OCI-LY1 (cell line): Measurements from ENCODE around the gene RPL22L1.
"Not testable (repeated sequence)": the region's sequence is repeated elsewhere in the genome, so short reads cannot be mapped to it uniquely, and the experiment has no call there.

Source experiments
- H2AFZ ChIP-seq: fragments of 200-600 bp; sonication (generic), shearing (Covaris generic); 2 replicates; pipeline ENCODE4 v1.6.0; 2014; ENCODE audit warnings: antibody characterized with exemption, mild to moderate bottlenecking, low read length
- H3F3A ChIP-seq: fragments of 200-600 bp; sonication (generic), shearing (Covaris generic); 2 replicates; pipeline ENCODE4 v1.6.0; 2014; ENCODE audit warnings: mild to moderate bottlenecking, antibody characterized with exemption, low read length, moderate library complexity; ENCODE audit not compliant: insufficient read depth
- H3K27ac ChIP-seq: fragments of 200-600 bp; sonication (generic); 2 replicates; pipeline ENCODE4 v1.5.1; 2014; ENCODE audit warnings: low read length, mixed run types, mild to moderate bottlenecking, low read depth; ENCODE audit not compliant: poor library complexity, severe bottlenecking
- H3K27me3 ChIP-seq: fragments of 200-600 bp; sonication (generic); 2 replicates; pipeline ENCODE4 v1.6.0; 2014; ENCODE audit warnings: antibody characterized with exemption, mild to moderate bottlenecking, low read length, moderate library complexity; ENCODE audit not compliant: insufficient read depth
- H3K36me3 ChIP-seq: fragments of 200-600 bp; sonication (generic); 2 replicates; pipeline ENCODE4 v1.6.1; 2014; ENCODE audit warnings: mild to moderate bottlenecking, antibody characterized with exemption, low read length, moderate library complexity, mixed read lengths; ENCODE audit not compliant: insufficient read depth
- H3K4me1 ChIP-seq: fragments of 200-600 bp; sonication (generic); 2 replicates; pipeline ENCODE4 v1.5.1; 2014; ENCODE audit warnings: mild to moderate bottlenecking, low read length, moderate library complexity; ENCODE audit not compliant: insufficient read depth, severe bottlenecking
- H3K4me2 ChIP-seq: fragments of 200-600 bp; sonication (generic), shearing (Covaris generic); 2 replicates; pipeline ENCODE4 v1.6.1; 2014; ENCODE audit warnings: low read length
- H3K4me3 ChIP-seq: fragments of 200-600 bp; sonication (generic); 2 replicates; pipeline ENCODE4 v1.5.1; 2014; ENCODE audit warnings: low read length, low read depth, mild to moderate bottlenecking, mixed read lengths; ENCODE audit not compliant: poor library complexity, severe bottlenecking
- H3K79me2 ChIP-seq: fragments of 200-600 bp; shearing (Covaris generic); 2 replicates; pipeline ENCODE4 v1.6.1; 2016; ENCODE audit warnings: mixed run types, low read length, mixed read lengths; ENCODE audit not compliant: insufficient read depth
- H3K9ac ChIP-seq: fragments of 200-600 bp; sonication (generic), shearing (Covaris generic); 2 replicates; pipeline ENCODE4 v1.6.1; 2014; ENCODE audit warnings: mild to moderate bottlenecking, low read length, mixed read lengths
- H3K9me2 ChIP-seq: fragments of 200-600 bp; sonication (generic), shearing (Covaris generic); 2 replicates; pipeline ENCODE4 v1.6.1; 2014; ENCODE audit warnings: low read depth, mild to moderate bottlenecking, low read length, mixed read lengths
- H3K9me3 ChIP-seq: fragments of 200-600 bp; shearing (Covaris generic); 2 replicates; pipeline ENCODE4 v1.6.1; 2014; ENCODE audit warnings: low read length, mixed read lengths
- H4K20me1 ChIP-seq: fragments of 200-600 bp; sonication (generic), shearing (Covaris generic); 2 replicates; pipeline ENCODE4 v1.6.0; 2016; ENCODE audit warnings: mild to moderate bottlenecking, low read length; ENCODE audit not compliant: insufficient read depth
- CTCF ChIP-seq: fragments of 200-600 bp; sonication (generic), shearing (Covaris generic); IDR thresholded peaks from 2 replicates; pipeline ENCODE4 v1.5.1; 2017; ENCODE audit warnings: mild to moderate bottlenecking, antibody characterized with exemption, low read length, moderate library complexity, mixed read lengths
- EZH2 ChIP-seq: fragments of 200-600 bp; sonication (generic), shearing (Covaris generic); IDR thresholded peaks from 2 replicates; pipeline ENCODE4 v1.8.0; 2017; ENCODE audit warnings: borderline replicate concordance, mixed run types, mild to moderate bottlenecking, antibody characterized with exemption, low read length, moderate library complexity, mixed read lengths

Gene RPL22L1

DNA sequence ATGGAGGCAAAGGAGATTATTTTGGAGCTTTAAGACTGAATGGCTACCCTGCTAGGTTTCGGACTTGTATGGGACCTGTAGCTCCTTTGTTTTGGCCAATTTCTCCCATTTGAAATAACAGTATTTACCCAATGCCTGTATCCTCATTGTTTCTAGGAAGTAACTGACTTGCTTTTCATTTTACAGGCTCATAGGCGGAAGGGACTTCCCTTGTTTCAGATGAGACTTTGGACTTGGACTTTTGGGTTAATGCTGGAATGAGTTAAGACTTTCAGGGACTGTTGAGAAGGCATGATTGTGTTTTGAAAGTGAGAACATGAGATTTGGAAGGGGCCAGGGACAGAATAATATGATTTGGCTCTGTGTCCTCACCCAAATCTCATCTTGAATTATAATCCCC lies 28.0 kb upstream of the RPL22L1 start:
- Histone ChIP-seq H3K9me3 (no peaks in the 10 kb centered on the region), H3K36me3 (no peaks in the 10 kb centered on the region), H4K20me1 (no peaks in the 10 kb centered on the region), H3K9me2 (no peaks in the 10 kb centered on the region; the same call in 1 of the 2 replicates), H3K4me1 (no peaks in the 10 kb centered on the region), H2AFZ (no peak overlapping the region), H3K4me2 (no peak overlapping the region), H3K9ac (no peak overlapping the region), H3K79me2 (no peaks in the 10 kb centered on the region), H3F3A (no peaks in the 10 kb centered on the region), H3K27ac (no peak overlapping the region), H3K27me3 (no peaks in the 10 kb centered on the region), H3K4me3 (no peak overlapping the region)
- TF ChIP-seq EZH2 (no peak), CTCF (no peak)

GRCh38 chr3:170897199-170897598 lies 27.2 kb upstream of the RPL22L1 start:
- not testable (repeated sequence) for H3K36me3 ChIP-seq, H3K4me2 ChIP-seq, H4K20me1 ChIP-seq, H3F3A ChIP-seq, H3K9me3 ChIP-seq, H3K4me1 ChIP-seq, H3K9me2 ChIP-seq, H3K79me2 ChIP-seq, H3K9ac ChIP-seq, H3K4me3 ChIP-seq, H3K27ac ChIP-seq, H3K27me3 ChIP-seq, H2AFZ ChIP-seq

GRCh38 chr3:170896781-170897180 lies 26.8 kb upstream of the RPL22L1 start:
- Histone ChIP-seq H2AFZ (no peak overlapping the region), H3F3A (no peaks in the 10 kb centered on the region), H4K20me1 (no peaks in the 10 kb centered on the region), H3K4me3 (no peak overlapping the region), H3K9me2 (no peaks in the 10 kb centered on the region; the same call in 1 of the 2 replicates), H3K27me3 (no peaks in the 10 kb centered on the region), H3K4me2 (no peak overlapping the region), H3K27ac (no peak overlapping the region), H3K36me3 (no peaks in the 10 kb centered on the region), H3K4me1 (no peaks in the 10 kb centered on the region), H3K79me2 (no peaks in the 10 kb centered on the region), H3K9me3 (no peaks in the 10 kb centered on the region), H3K9ac (no peak overlapping the region)
- TF ChIP-seq CTCF (no peak), EZH2 (no peak)

DNA sequence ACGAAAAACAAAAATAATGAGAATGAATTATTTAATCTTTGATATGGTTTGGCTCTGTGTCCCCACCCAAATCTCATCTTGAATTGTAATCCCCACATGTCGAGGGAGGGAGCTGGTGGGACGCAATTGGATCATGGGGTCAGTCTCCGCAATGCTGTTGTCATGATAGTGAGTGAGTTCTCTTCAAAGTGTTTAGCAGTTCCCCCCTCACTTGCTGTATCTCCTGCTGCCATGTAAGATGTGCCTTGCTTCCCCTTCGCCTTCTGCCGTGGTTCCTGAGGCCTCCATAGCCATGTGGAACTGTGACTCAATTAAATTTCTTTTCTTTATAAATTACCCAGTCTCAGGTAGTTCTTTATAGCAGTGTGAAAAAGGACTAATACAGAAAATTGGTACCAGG lies 26.3 kb upstream of the RPL22L1 start:
- H4K20me1 ChIP-seq, H3K9me2 ChIP-seq, H2AFZ ChIP-seq, H3K27me3 ChIP-seq, H3K9me3 ChIP-seq, H3K36me3 ChIP-seq, H3K9ac ChIP-seq, H3K79me2 ChIP-seq, H3F3A ChIP-seq, H3K4me3 ChIP-seq, H3K4me2 ChIP-seq, H3K27ac ChIP-seq, H3K4me1 ChIP-seq: not testable (repeated sequence)
